Right renal pelvis (tissue), 4 donors: Measurements from ENCODE around the gene GRB2. TPM values are rescaled to one million over a fixed set of nuclear protein-coding genes. Genes with fewer than 3 reads are reported as not detected.
"Not testable (repeated sequence)": the region's sequence is repeated elsewhere in the genome, so short reads cannot be mapped to it uniquely, and the experiment has no call there.

ENCODE experiments used
- DNase-seq, 4 donors: peaks; one replicate each; pipeline ENCODE4 v3.0.0-alpha.2; 2013; ENCODE audit warnings: low read depth in 4 of 4, low spot score in 3 of 4, missing footprints in 1 of 4
- polyA plus RNA-seq, 4 donors: library from polyadenylated mRNA; unstranded; fragments of 120-200 nt; gene quantifications; one replicate each; pipeline ENCODE4 v1.2.1, GENCODE V29; 2013; ENCODE audit not compliant: insufficient read length in 4 of 4

GRB2 gene
- polyA plus RNA-seq, 4 donors: 99.6 to 118 (median 110) TPM

- DNase-seq: no peak
Observed at GRCh38 chr17:75325827-75326225, 79.7 kb downstream of the GRB2 start.

- DNase-seq: no peak
Observed at GRCh38 chr17:75325348-75325747, 80.1 kb downstream of the GRB2 start.

GRCh38 chr17:75321506-75321905, 84.0 kb downstream of the GRB2 start:
- no peak for DNase-seq

- no peak for DNase-seq
Observed at GRCh38 chr17:75319904-75320691, 85.4 kb downstream of the GRB2 start.

GRCh38 chr17:75318615-75319222, 86.8 kb downstream of the GRB2 start:
- DNase-seq: no peak

GRCh38 chr17:75318211-75318610, 87.3 kb downstream of the GRB2 start:
- no peak for DNase-seq

- DNase-seq: no peak
Observed at GRCh38 chr17:75317671-75318070, 87.8 kb downstream of the GRB2 start.

- DNase-seq: no peak
Observed at GRCh38 chr17:75316253-75316652, 89.2 kb downstream of the GRB2 start.

GRCh38 chr17:75315541-75316243, 89.8 kb downstream of the GRB2 start:
- DNase-seq: no peak

GRCh38 chr17:75313941-75314551, 91.4 kb downstream of the GRB2 start:
- DNase-seq: no peak

GRCh38 chr17:75308732-75309629, 96.5 kb downstream of the GRB2 start:
- DNase-seq: no peak

GRCh38 chr17:75307957-75308731, 97.3 kb downstream of the GRB2 start:
- no peak for DNase-seq

GRCh38 chr17:75301502-75302206, 103.8 kb downstream of the GRB2 start:
- no peak for DNase-seq

- no peak for DNase-seq
Observed at GRCh38 chr17:75301049-75301448, 104.4 kb downstream of the GRB2 start.

- DNase-seq: no peak
Observed at GRCh38 chr17:75300280-75300679, 105.2 kb downstream of the GRB2 start.

GRCh38 chr17:75295201-75296158, 110.0 kb downstream of the GRB2 start:
- DNase-seq: no peak

GRCh38 chr17:75292810-75293448, 112.5 kb downstream of the GRB2 start:
- DNase-seq: not testable (repeated sequence)
